Skeletal muscle tissue (tissue), 4 donors: Measurements from ENCODE around the gene SMG6. TPM values are rescaled to one million over a fixed set of nuclear protein-coding genes. Genes with fewer than 3 reads are reported as not detected.

Experiments
- H3K27ac ChIP-seq: one replicate; pipeline ENCODE4 v1.7.0; 2013; ENCODE audit warnings: mild to moderate bottlenecking, low read depth, low read length, inconsistent platforms
- H3K27me3 ChIP-seq, 3 donors: one replicate each; pipeline ENCODE4 v1.7.0; 2013; ENCODE audit warnings: low read length in 3 of 3; ENCODE audit not compliant: control insufficient read depth in 3 of 3, insufficient read depth in 3 of 3
- H3K36me3 ChIP-seq, 3 donors: one replicate each; pipeline ENCODE4 v1.7.0; 2013; ENCODE audit warnings: low read length in 3 of 3; ENCODE audit not compliant: control insufficient read depth in 3 of 3, insufficient read depth in 3 of 3
- H3K4me1 ChIP-seq, 3 donors: one replicate each; pipeline ENCODE4 v1.7.0; 2013; ENCODE audit warnings: low read length in 3 of 3, mild to moderate bottlenecking in 3 of 3; ENCODE audit not compliant: control insufficient read depth in 3 of 3, insufficient read depth in 3 of 3
- H3K4me3 ChIP-seq, 3 donors: one replicate each; pipeline ENCODE4 v1.7.0; 2013; ENCODE audit warnings: low read length in 3 of 3
- H3K9ac ChIP-seq, 3 donors: one replicate each; pipeline ENCODE4 v1.7.0; 2013; ENCODE audit warnings: low read length in 3 of 3, mild to moderate bottlenecking in 3 of 3, moderate library complexity in 2 of 3, low read depth in 1 of 3
- H3K9me3 ChIP-seq, 3 donors: one replicate each; pipeline ENCODE4 v1.7.0; 2013; ENCODE audit warnings: low read length in 3 of 3; ENCODE audit not compliant: control insufficient read depth in 3 of 3
- total RNA-seq: library from RNA; depleted of rRNA; stranded (reverse); fragments of >200 nt; gene quantifications from one replicate; pipeline ENCODE4 v1.2.3, GENCODE V29; 2014
- donor health status: Osteomylitis.

The SMG6 gene
- total RNA-seq, 1 donor from 2014 or later = 13.6 TPM

DNA sequence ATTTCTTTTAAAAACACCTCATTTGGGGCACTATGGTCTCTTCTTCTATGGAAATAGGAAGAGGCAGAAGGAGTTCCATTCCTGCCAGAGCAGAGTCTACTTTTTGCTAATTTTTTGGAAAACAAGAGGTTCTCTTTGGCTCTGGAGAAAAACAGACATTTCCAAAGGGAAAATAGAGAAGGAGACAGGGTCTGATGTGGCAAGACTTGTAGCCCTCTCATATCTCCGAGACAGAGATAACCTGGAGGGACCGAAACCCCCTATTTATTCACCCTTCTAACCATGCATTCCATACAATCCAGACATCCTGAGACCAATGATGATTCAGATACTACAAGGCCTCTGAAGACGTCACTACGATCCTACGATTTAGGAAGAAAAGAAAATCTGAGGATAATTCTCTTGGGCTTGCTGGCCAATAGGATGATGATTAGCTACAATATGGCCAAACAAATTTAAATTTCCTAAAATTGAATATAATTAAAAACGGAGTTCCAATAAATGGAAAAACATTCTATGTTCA, 178.5 kb downstream of the SMG6 start:
- H3K9me3 ChIP-seq = no peaks in the 10 kb centered on the region
- H3K4me1 ChIP-seq = peaks cover 23 to 25% (median 24%) of the 10 kb centered on the region in 3 donors
- peaks cover 0 to 5% (median 0%) of the 10 kb centered on the region in 3 donors for H3K36me3 ChIP-seq
- no peak overlapping the region for H3K4me3 ChIP-seq
- no peak overlapping the region for H3K9ac ChIP-seq
- no peaks in the 10 kb centered on the region for H3K27me3 ChIP-seq
- no peak overlapping the region for H3K27ac ChIP-seq

- H3K9ac ChIP-seq = no peak overlapping the region
- H3K4me1 ChIP-seq = peaks cover 23 to 25% (median 24%) of the 10 kb centered on the region in 3 donors
- no peak overlapping the region for H3K4me3 ChIP-seq
- H3K27ac ChIP-seq = peak overlapping the region; percentile 67
- H3K27me3 ChIP-seq = no peaks in the 10 kb centered on the region
- no peaks in the 10 kb centered on the region for H3K9me3 ChIP-seq
- H3K36me3 ChIP-seq = peaks cover 0 to 5% (median 0%) of the 10 kb centered on the region in 3 donors
Observed at GRCh38 chr17:2124391-2124790, 179.2 kb downstream of the SMG6 start.

GRCh38 chr17:2123375-2124251, 180.0 kb downstream of the SMG6 start:
- Histone ChIP-seq H3K27me3 (no peaks in the 10 kb centered on the region), H3K9me3 (no peaks in the 10 kb centered on the region), H3K27ac (peak overlapping the region; percentile 67), H3K36me3 (peaks cover 0 to 5% (median 0%) of the 10 kb centered on the region in 3 donors), H3K4me3 (peak overlapping the region in 2 of 3 donors; percentile 27 to 49), H3K9ac (peak overlapping the region in 2 of 3 donors; percentile 15 to 42), H3K4me1 (peaks cover 23 to 25% (median 24%) of the 10 kb centered on the region in 3 donors)

- peaks cover 0 to 2% (median 0%) of the 10 kb centered on the region in 3 donors for H3K36me3 ChIP-seq
- no peaks in the 10 kb centered on the region for H3K9me3 ChIP-seq
- H3K4me3 ChIP-seq = peak overlapping the region in 2 of 3 donors; percentile 27 to 49
- H3K4me1 ChIP-seq = peaks cover 23 to 25% (median 24%) of the 10 kb centered on the region in 3 donors
- H3K27ac ChIP-seq = peak overlapping the region; percentile 67
- peak overlapping the region in 2 of 3 donors; percentile 42 to 46 for H3K9ac ChIP-seq
- no peaks in the 10 kb centered on the region for H3K27me3 ChIP-seq
Observed at GRCh38 chr17:2122641-2123302, 180.8 kb downstream of the SMG6 start.

- Histone ChIP-seq H3K4me1 (peaks cover 23 to 25% (median 24%) of the 10 kb centered on the region in 3 donors), H3K4me3 (no peak overlapping the region), H3K9ac (no peak overlapping the region), H3K27ac (no peak overlapping the region), H3K9me3 (no peaks in the 10 kb centered on the region), H3K36me3 (peaks cover 0 to 2% (median 0%) of the 10 kb centered on the region in 3 donors), H3K27me3 (no peaks in the 10 kb centered on the region)
Observed at GRCh38 chr17:2120586-2121335, 182.8 kb downstream of the SMG6 start.

DNA sequence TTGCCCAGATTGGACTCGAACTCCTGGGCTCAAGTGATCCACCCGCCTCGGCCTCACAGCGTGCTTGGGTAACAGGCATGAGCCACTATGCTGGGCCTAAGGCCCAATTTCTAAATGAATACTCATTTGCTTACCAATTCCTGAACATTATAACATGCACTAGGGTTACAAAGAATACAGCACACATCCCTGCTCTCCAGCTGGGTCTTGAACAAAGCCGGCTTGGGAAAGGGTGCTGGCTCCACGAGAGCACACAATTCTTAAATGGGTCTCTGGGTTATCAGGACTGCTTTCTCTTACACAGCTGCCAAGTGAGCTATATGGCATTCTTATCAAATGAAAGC, 190.3 kb downstream of the SMG6 start:
- Histone ChIP-seq H3K4me1 (no peaks in the 10 kb centered on the region), H3K36me3 (no peaks in the 10 kb centered on the region), H3K9me3 (no peaks in the 10 kb centered on the region), H3K27me3 (no peaks in the 10 kb centered on the region), H3K4me3 (no peak overlapping the region), H3K27ac (no peak overlapping the region), H3K9ac (no peak overlapping the region)

GRCh38 chr17:2111691-2112090, 191.9 kb downstream of the SMG6 start:
- Histone ChIP-seq H3K27ac (no peak overlapping the region), H3K36me3 (no peaks in the 10 kb centered on the region), H3K9me3 (no peaks in the 10 kb centered on the region), H3K9ac (no peak overlapping the region), H3K27me3 (no peaks in the 10 kb centered on the region), H3K4me1 (peaks cover 10 to 14% (median 12%) of the 10 kb centered on the region in 3 donors), H3K4me3 (no peak overlapping the region)

- Histone ChIP-seq H3K4me1 (peaks cover 19% of the 10 kb centered on the region in 3 donors), H3K4me3 (no peak overlapping the region), H3K36me3 (no peaks in the 10 kb centered on the region), H3K27me3 (no peaks in the 10 kb centered on the region), H3K9ac (no peak overlapping the region), H3K9me3 (no peaks in the 10 kb centered on the region), H3K27ac (no peak overlapping the region)
Observed at GRCh38 chr17:2110436-2110835, 193.1 kb downstream of the SMG6 start.

GRCh38 chr17:2108170-2108569, 195.4 kb downstream of the SMG6 start:
- H3K9me3 ChIP-seq = no peaks in the 10 kb centered on the region
- H3K36me3 ChIP-seq = no peaks in the 10 kb centered on the region
- no peak overlapping the region for H3K4me3 ChIP-seq
- H3K27ac ChIP-seq = no peak overlapping the region
- peaks cover 19% of the 10 kb centered on the region in 3 donors for H3K4me1 ChIP-seq
- H3K9ac ChIP-seq = no peak overlapping the region
- H3K27me3 ChIP-seq = no peaks in the 10 kb centered on the region
